Tibial artery (tissue), 4 donors: ENCODE measurements around the gene CEP126.
A peak's percentile ranks its signal among the peaks of the same experiment; 100 is the strongest.

Source experiments
- DNase-seq, 2 donors: peaks; one replicate each; pipeline ENCODE4 v3.0.0-alpha.2; 2019
- H3K27ac ChIP-seq, 2 donors: fragments of 200-600 bp; sonication (generic) in 1 of 2; 1 replicate in 1 of 2; 2 replicates in 1 of 2; pipeline ENCODE4 v1.5.1; 2018 to 2019; ENCODE audit warnings: mild to moderate bottlenecking in 1 of 2
- H3K27me3 ChIP-seq, 2 donors: fragments of 200-600 bp; sonication (generic) in 1 of 2; one replicate each; pipeline versions ENCODE4 v1.5.1 to v1.6.0; 2016 to 2019
- H3K36me3 ChIP-seq, 3 donors: fragments of 200-600 bp; sonication (generic) in 2 of 3; one replicate each; pipeline ENCODE4 v1.5.1; 2016 to 2019; ENCODE audit warnings: mild to moderate bottlenecking in 2 of 3
- H3K4me1 ChIP-seq, 4 donors: fragments of 200-600 bp; sonication (generic) in 2 of 4; 1 replicate in 3 of 4; 2 replicates in 1 of 4; pipeline ENCODE4 v1.5.1; 2016 to 2019
- H3K4me3 ChIP-seq, 2 donors: fragments of 200-600 bp; sonication (generic) in 1 of 2; 1 replicate in 1 of 2; 2 replicates in 1 of 2; pipeline ENCODE4 v1.5.1; 2018 to 2019; ENCODE audit warnings: mild to moderate bottlenecking in 2 of 2
- H3K9me3 ChIP-seq, 3 donors: fragments of 200-600 bp; sonication (generic) in 1 of 3; one replicate each; pipeline ENCODE4 v1.5.1; 2016 to 2019
- intact Hi-C: fragments of 100-400 bp; cut with DNase I; formaldehyde crosslinking; loops from one replicate; pipeline ENCODE4 v1.15.0; 2023; ENCODE audit warnings: low total_unique reads
- TF ChIP-seq, protein P1 (sequence below), 2 experiments: fragments of 200-600 bp in 1 of 2; fragments of 450-650 bp in 1 of 2; IDR thresholded peaks; one replicate each; pipeline ENCODE4 v1.5.1; 2017 to 2019; ENCODE audit warnings: antibody characterized with exemption in 2 of 2, mild to moderate bottlenecking in 1 of 2, moderate library complexity in 1 of 2

The CEP126 gene

DNA sequence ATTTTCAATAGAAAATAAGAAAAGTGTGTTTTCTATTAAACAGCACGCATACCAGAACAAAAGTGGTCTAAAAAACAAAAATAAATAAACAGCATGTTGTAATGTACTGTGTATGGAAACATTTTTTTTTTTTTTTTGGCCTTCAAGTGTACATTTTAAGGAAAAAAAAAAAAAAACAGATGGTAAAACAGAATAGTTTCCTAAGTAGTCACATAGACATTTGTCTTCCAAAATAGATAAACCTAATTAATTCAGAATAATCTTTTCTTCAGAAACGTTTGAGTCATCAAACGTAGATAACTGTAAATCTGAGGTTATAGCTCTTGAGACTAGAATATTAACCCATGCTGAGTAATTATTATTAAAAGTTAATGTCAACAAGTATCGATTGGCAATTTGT lies 132.0 kb downstream of the CEP126 start:
- DNase-seq: no peak
- Histone ChIP-seq H3K27ac (peak overlapping the region; percentile 87 to 93), H3K27me3 (no peaks in the 10 kb centered on the region), H3K4me1 (peaks cover 0 to 7% (median 6%) of the 10 kb centered on the region in 4 donors), H3K36me3 (no peaks in the 10 kb centered on the region), H3K9me3 (no peaks in the 10 kb centered on the region), H3K4me3 (peak overlapping the region; percentile 64 to 86)
- TF ChIP-seq, protein P1, sequence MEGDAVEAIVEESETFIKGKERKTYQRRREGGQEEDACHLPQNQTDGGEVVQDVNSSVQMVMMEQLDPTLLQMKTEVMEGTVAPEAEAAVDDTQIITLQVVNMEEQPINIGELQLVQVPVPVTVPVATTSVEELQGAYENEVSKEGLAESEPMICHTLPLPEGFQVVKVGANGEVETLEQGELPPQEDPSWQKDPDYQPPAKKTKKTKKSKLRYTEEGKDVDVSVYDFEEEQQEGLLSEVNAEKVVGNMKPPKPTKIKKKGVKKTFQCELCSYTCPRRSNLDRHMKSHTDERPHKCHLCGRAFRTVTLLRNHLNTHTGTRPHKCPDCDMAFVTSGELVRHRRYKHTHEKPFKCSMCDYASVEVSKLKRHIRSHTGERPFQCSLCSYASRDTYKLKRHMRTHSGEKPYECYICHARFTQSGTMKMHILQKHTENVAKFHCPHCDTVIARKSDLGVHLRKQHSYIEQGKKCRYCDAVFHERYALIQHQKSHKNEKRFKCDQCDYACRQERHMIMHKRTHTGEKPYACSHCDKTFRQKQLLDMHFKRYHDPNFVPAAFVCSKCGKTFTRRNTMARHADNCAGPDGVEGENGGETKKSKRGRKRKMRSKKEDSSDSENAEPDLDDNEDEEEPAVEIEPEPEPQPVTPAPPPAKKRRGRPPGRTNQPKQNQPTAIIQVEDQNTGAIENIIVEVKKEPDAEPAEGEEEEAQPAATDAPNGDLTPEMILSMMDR (IDR thresholded peaks at IDR 0.05): no peak
- intact Hi-C loops: no loop called here

- Histone ChIP-seq H3K27ac (peak within 1 kb of the TSS; percentile 87 to 93), H3K4me1 (peaks cover 0 to 7% (median 6%) of the 10 kb centered on the region in 4 donors), H3K27me3 (no peaks in the 10 kb centered on the region), H3K4me3 (peak within 1 kb of the TSS; percentile 64 to 86), H3K9me3 (no peaks in the 10 kb centered on the region), H3K36me3 (no peaks in the 10 kb centered on the region)
- DNase-seq: peak; percentile 93 to 98
- intact Hi-C loops: no loop called here
- TF ChIP-seq, protein P1 (IDR thresholded peaks at IDR 0.05): no peak
Observed at GRCh38 chr11:102047305-102047924, 132.6 kb downstream of the CEP126 start, which contains the start of gene CFAP300. TSS of gene CFAP300 (plus strand) at chr11:102047437. CDS start at chr11:102047471, 34 bp downstream.
